ENCODE data around the gene PLPPR3.
A peak's percentile ranks its signal among the peaks of the same experiment; 100 is the strongest.

PLPPR3 gene

DNA sequence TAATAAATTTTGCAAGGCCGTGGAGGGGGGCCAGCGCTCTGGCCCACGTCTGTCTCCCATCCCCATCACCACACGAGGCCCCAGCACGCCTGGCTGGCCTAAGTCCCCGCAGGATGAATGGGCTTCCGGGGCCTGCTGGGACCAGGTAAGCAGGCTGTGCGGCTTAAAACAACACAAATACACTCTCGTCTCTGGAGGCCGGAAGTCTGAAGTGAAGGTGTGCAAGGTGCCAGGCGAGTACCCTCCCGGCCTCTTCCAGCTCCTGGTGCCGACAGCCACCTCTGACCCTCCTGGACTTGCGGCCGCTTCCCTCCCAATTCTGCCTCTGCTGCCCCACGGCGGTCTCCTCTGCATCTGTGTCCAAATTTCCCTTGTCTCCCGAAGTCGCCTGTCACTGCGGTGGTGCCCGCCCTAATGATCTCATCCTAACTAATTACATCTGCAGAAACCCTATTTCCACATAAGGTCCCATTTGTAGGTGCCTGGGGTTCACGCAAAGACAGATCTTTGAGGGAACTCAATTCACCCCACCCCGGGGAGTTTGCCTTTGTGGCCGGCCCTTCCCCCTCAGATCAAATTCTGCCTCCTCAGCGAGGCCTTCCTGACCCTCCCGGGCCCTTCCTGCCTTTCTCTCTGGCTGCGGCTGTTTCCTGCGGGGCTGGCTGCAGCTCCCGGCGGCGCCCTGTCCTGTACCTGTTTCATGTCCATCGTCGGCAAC is 32.6 kb downstream of the PLPPR3 start (continued):
- TF ChIP-seq ZBTB48 (tag by site-specific recombination; IDR thresholded peaks at IDR 0.05): no peak
- TF ChIP-seq SP7 (tag by site-specific recombination; IDR thresholded peaks at IDR 0.05): peak; percentile 76
- TF ChIP-seq ZBTB8A (tag by site-specific recombination; IDR thresholded peaks at IDR 0.05): peak; percentile 51
- no peak for TF ChIP-seq ZNF24 (tag by site-specific recombination; IDR thresholded peaks at IDR 0.05)
- TF ChIP-seq ZNF221 (tag by site-specific recombination; IDR thresholded peaks at IDR 0.05; ENCODE audit: borderline replicate concordance): no peak
- TF ChIP-seq ZNF394 (tag by site-specific recombination; IDR thresholded peaks at IDR 0.05; ENCODE audit: borderline replicate concordance): no peak
- peak; percentile 31; the same call in 1 of the 2 replicates for TF ChIP-seq ZNF558 (tag by site-specific recombination; IDR thresholded peaks at IDR 0.05)
- TF ChIP-seq TCF7L2 (IDR thresholded peaks at IDR 0.05; ENCODE audit: borderline replicate concordance, low read depth, low read length): no peak
- no peak for TF ChIP-seq ZNF530 (tag by site-specific recombination; IDR thresholded peaks at IDR 0.05; ENCODE audit: low read depth)
- TF ChIP-seq, protein P1, sequence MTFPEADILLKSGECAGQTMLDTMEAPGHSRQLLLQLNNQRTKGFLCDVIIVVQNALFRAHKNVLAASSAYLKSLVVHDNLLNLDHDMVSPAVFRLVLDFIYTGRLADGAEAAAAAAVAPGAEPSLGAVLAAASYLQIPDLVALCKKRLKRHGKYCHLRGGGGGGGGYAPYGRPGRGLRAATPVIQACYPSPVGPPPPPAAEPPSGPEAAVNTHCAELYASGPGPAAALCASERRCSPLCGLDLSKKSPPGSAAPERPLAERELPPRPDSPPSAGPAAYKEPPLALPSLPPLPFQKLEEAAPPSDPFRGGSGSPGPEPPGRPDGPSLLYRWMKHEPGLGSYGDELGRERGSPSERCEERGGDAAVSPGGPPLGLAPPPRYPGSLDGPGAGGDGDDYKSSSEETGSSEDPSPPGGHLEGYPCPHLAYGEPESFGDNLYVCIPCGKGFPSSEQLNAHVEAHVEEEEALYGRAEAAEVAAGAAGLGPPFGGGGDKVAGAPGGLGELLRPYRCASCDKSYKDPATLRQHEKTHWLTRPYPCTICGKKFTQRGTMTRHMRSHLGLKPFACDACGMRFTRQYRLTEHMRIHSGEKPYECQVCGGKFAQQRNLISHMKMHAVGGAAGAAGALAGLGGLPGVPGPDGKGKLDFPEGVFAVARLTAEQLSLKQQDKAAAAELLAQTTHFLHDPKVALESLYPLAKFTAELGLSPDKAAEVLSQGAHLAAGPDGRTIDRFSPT (tag by site-specific recombination; IDR thresholded peaks at IDR 0.05): peak; percentile 23; the same call in 1 of the 2 replicates
- TF ChIP-seq ZNF544 (tag by site-specific recombination; IDR thresholded peaks at IDR 0.05): no peak
- no peak for TF ChIP-seq ZNF426 (tag by site-specific recombination; IDR thresholded peaks at IDR 0.05)
- TF ChIP-seq, protein P2, sequence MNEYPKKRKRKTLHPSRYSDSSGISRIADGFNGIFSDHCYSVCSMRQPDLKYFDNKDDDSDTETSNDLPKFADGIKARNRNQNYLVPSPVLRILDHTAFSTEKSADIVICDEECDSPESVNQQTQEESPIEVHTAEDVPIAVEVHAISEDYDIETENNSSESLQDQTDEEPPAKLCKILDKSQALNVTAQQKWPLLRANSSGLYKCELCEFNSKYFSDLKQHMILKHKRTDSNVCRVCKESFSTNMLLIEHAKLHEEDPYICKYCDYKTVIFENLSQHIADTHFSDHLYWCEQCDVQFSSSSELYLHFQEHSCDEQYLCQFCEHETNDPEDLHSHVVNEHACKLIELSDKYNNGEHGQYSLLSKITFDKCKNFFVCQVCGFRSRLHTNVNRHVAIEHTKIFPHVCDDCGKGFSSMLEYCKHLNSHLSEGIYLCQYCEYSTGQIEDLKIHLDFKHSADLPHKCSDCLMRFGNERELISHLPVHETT (tag by site-specific recombination; IDR thresholded peaks at IDR 0.05): no peak
- no peak for TF ChIP-seq ZNF843 (tag by site-specific recombination; IDR thresholded peaks at IDR 0.05)
- no peak for TF ChIP-seq ZNF501 (tag by site-specific recombination; IDR thresholded peaks at IDR 0.05)
- TF ChIP-seq WT1 (tag by site-specific recombination; IDR thresholded peaks at IDR 0.05): 0 out of 2 replicates have a peak, but pooled peaks have one; percentile 57
- peak; percentile 36 for TF ChIP-seq SP2 (tag by site-specific recombination; IDR thresholded peaks at IDR 0.05)
- TF ChIP-seq TRIM28 (IDR thresholded peaks at IDR 0.05; ENCODE audit: borderline replicate concordance, low read length): peak; percentile 15; the same call in 1 of the 2 replicates
- TF ChIP-seq ZNF514 (tag by site-specific recombination; IDR thresholded peaks at IDR 0.05): no peak
- peak; percentile 29; the same call in 1 of the 2 replicates for TF ChIP-seq SCRT2 (tag by site-specific recombination; IDR thresholded peaks at IDR 0.05)
- TF ChIP-seq ZBTB20 (tag by site-specific recombination; IDR thresholded peaks at IDR 0.05): peak; percentile 40; the same call in 1 of the 2 replicates
- no peak for TF ChIP-seq ZNF132 (tag by site-specific recombination; IDR thresholded peaks at IDR 0.05; ENCODE audit: borderline replicate concordance)
- no peak for TF ChIP-seq ZFP69B (tag by site-specific recombination; IDR thresholded peaks at IDR 0.05)
- TF ChIP-seq ZNF792 (tag by site-specific recombination; IDR thresholded peaks at IDR 0.05): no peak
- TF ChIP-seq ZNF239 (tag by site-specific recombination; IDR thresholded peaks at IDR 0.05): no peak
- TF ChIP-seq ZNF670 (tag by site-specific recombination; IDR thresholded peaks at IDR 0.05; ENCODE audit: low read depth): no peak
- TF ChIP-seq ZFHX2 (tag by site-specific recombination; conservative IDR thresholded peaks at IDR 0.05): no peak
- TF ChIP-seq KLF7 (tag by site-specific recombination; IDR thresholded peaks at IDR 0.05; ENCODE audit: borderline replicate concordance): 0 out of 2 replicates have a peak, but pooled peaks have one; percentile 29
- no peak for TF ChIP-seq ZNF473 (tag by site-specific recombination; IDR thresholded peaks at IDR 0.05)
- TF ChIP-seq, protein P3, sequence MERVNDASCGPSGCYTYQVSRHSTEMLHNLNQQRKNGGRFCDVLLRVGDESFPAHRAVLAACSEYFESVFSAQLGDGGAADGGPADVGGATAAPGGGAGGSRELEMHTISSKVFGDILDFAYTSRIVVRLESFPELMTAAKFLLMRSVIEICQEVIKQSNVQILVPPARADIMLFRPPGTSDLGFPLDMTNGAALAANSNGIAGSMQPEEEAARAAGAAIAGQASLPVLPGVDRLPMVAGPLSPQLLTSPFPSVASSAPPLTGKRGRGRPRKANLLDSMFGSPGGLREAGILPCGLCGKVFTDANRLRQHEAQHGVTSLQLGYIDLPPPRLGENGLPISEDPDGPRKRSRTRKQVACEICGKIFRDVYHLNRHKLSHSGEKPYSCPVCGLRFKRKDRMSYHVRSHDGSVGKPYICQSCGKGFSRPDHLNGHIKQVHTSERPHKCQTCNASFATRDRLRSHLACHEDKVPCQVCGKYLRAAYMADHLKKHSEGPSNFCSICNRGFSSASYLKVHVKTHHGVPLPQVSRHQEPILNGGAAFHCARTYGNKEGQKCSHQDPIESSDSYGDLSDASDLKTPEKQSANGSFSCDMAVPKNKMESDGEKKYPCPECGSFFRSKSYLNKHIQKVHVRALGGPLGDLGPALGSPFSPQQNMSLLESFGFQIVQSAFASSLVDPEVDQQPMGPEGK (tag by site-specific recombination; IDR thresholded peaks at IDR 0.05): 0 out of 2 replicates have a peak, but pooled peaks have one; percentile 36
- no peak for TF ChIP-seq ZNF423 (tag by site-specific recombination; IDR thresholded peaks at IDR 0.05)
- TF ChIP-seq, protein P4, sequence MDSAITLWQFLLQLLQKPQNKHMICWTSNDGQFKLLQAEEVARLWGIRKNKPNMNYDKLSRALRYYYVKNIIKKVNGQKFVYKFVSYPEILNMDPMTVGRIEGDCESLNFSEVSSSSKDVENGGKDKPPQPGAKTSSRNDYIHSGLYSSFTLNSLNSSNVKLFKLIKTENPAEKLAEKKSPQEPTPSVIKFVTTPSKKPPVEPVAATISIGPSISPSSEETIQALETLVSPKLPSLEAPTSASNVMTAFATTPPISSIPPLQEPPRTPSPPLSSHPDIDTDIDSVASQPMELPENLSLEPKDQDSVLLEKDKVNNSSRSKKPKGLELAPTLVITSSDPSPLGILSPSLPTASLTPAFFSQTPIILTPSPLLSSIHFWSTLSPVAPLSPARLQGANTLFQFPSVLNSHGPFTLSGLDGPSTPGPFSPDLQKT (IDR thresholded peaks at IDR 0.05; ENCODE audit: borderline replicate concordance, low read depth, low read length): no peak
- no peak for TF ChIP-seq ZNF830 (tag by site-specific recombination; IDR thresholded peaks at IDR 0.05; ENCODE audit: low read depth)

Data from HEK293 (cell line).